PC-9 (cell line): ENCODE measurements around the gene E2F1.

Experiments
- CTCF ChIP-seq: fragments of 200-600 bp; sonication (generic); conservative IDR thresholded peaks from 2 replicates; pipeline ENCODE4 v1.6.1; 2017; ENCODE audit warnings: mixed run types, antibody characterized with exemption, mild to moderate bottlenecking, moderate library complexity
- EZH2 ChIP-seq: fragments of 200-600 bp; sonication (generic); IDR thresholded peaks from 2 replicates; pipeline ENCODE4 v1.8.0; 2017; ENCODE audit warnings: antibody characterized with exemption, low read depth

- TF ChIP-seq CTCF (no peak), EZH2 (no peak)
Measured at GRCh38 chr20:33701629-33702450, 15.7 kb upstream of the E2F1 start.
